ENCODE results near the gene CDC5L.

- TF ChIP-seq CTCF (IDR thresholded peaks at IDR 0.05) = no peak
- TF ChIP-seq POLR2A (IDR thresholded peaks at IDR 0.05) = no peak
Observed at GRCh38 chr6:44386364-44386928, 1.1 kb upstream of the CDC5L start.
